ENCODE data around the gene PRKCA. TPM values are rescaled to one million over a fixed set of nuclear protein-coding genes. Genes with fewer than 3 reads are reported as not detected.

PRKCA gene
- total and polyA plus RNA-seq, 2 donors (not counting 3 experiments of a cell fraction or from before 2014, with no cell fraction given), result 7.5 to 34.2 TPM

DNA sequence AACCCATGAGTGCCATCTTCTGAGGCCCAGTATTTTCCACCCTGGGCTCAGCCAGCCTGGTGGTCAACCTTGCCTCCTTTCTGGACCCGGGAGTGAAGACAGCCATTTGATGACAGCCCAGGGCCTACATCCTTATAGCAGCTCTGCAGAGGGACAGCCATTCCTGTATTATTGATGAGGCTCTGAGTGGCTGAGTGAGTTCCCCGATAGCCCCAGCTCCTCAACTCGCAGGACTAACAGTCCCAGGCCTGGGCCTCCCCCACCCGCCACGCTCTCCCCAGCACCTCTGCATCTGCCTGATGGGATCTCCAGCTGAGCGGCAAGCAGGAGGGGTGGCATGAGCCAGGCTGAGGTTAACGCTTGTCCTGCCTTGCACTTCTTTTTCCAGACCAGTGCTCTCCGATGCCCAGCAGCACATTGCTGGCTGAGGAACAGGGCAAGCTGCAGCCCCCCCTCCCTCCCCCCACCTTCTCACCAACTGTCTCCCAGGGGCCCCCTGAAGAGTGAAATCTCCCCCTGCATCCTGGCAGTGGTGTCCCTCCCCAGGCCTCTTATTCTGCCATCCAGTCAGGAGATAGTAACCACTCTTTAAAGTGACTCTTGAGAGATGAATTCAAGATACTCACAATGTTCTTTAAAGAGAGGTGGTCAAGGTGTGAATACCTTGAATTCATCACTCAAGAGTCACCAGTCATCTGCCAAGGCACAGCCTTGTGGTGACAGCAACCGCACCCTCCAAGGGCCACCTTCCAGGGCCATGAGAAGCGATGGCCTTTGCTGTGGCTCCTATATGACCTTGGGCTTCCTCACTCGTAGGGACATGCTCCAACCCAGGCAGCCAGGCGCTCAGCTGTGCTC is 556.0 kb downstream of the PRKCA start:
- Histone ChIP-seq H3K4me1 (ENCODE audit: control insufficient read depth, extremely low read depth, insufficient read depth, low read length) (no peaks in the 10 kb centered on the region), H3K9me1 (replicated peaks; ENCODE audit: control insufficient read depth, extremely low read depth, insufficient read depth, low read length) (no peaks in the 10 kb centered on the region), H3K36me3 (ENCODE audit: control insufficient read depth in 2 of 2, extremely low read depth in 1 of 2, insufficient read depth in 2 of 2, low read length in 2 of 2) (no peaks in the 10 kb centered on the region), H3K27ac (ENCODE audit: insufficient read depth, low read depth, low read length) (no peak overlapping the region), H3K79me2 (ENCODE audit: control insufficient read depth, insufficient read depth, low read length) (no peaks in the 10 kb centered on the region), H3K4me3 (replicated peaks in 1 of 3; ENCODE audit: insufficient read depth in 1 of 3, low read depth in 1 of 3, low read length in 3 of 3) (no peak overlapping the region), H3K9ac (replicated peaks; ENCODE audit: extremely low read depth, insufficient read depth, low read length) (no peak overlapping the region), H4K20me1 (replicated peaks; ENCODE audit: control insufficient read depth, extremely low read depth, insufficient read depth, low read length) (no peaks in the 10 kb centered on the region), H3K27me3 (ENCODE audit: control insufficient read depth in 2 of 2, insufficient read depth in 2 of 2, low read length in 2 of 2) (no peaks in the 10 kb centered on the region), H3K4me2 (ENCODE audit: insufficient read depth, low read length) (no peak overlapping the region), H3K9me3 (replicated peaks; ENCODE audit: control insufficient read depth, insufficient read depth, low read length) (no peaks in the 10 kb centered on the region), H2AFZ (ENCODE audit: low read depth, low read length) (no peak overlapping the region)
- BruUV-seq (replicated peaks), result no TSS peak
- intact Hi-C loops (cut with micrococcal nuclease), result no loop called here
- DNase-seq (ENCODE audit: low read depth, low spot score) (no peak), FAIRE-seq (no peak)
- ChIA-PET CTCF (interaction anchor here (0.8 kb wide), 1 partner anchor 143 kb away, joined by 3 read pairs; no protein-coding TSS in a partner anchor), POLR2A (no interaction called here)
- TF ChIP-seq FOS (IDR thresholded peaks at IDR 0.05; ENCODE audit: borderline replicate concordance, insufficient read depth, low read length), result no peak
- no peak for TF ChIP-seq JUN (IDR thresholded peaks at IDR 0.05; ENCODE audit: borderline replicate concordance, insufficient read depth, insufficient read length, low read depth)
- no peak for TF ChIP-seq POLR2A (IDR thresholded peaks at IDR 0.05; ENCODE audit: low read depth, low read length)
- TF ChIP-seq MYC (IDR thresholded peaks at IDR 0.05; ENCODE audit: low read depth, low read length), result no peak
- no peak for TF ChIP-seq CTCF (IDR thresholded peaks at IDR 0.05; ENCODE audit: extremely low read depth in 1 of 2, insufficient read depth in 1 of 2, low read depth in 1 of 2, low read length in 2 of 2)
- TF ChIP-seq MAX (IDR thresholded peaks at IDR 0.05; ENCODE audit: insufficient read depth, insufficient read length), result no peak
- TF ChIP-seq POLR2AphosphoS5 (IDR thresholded peaks at IDR 0.05; ENCODE audit: insufficient read depth, low read depth, low read length), result no peak
- dilution Hi-C loops (cut with MboI; ENCODE audit: extremely low pct_ligation_motif_present, low sequenced_read_pairs), result no loop called here

All from endothelial cell of umbilical vein (primary cell).